ENCODE measurements around the gene ZDHHC23.

GRCh38 chr3:113906568-113907140, 41.2 kb upstream of the ZDHHC23 start:
- TF ChIP-seq CTCF (IDR thresholded peaks at IDR 0.05) (no peak), EZH2 (IDR thresholded peaks at IDR 0.05) (no peak), EZH2phosphoT487 (IDR thresholded peaks at IDR 0.05) (no peak)

All from neural progenitor cell (in vitro differentiated cells).